ENCODE data around the gene SCN7A. TPM values are rescaled to one million over a fixed set of nuclear protein-coding genes. Genes with fewer than 3 reads are reported as not detected.

SCN7A gene
- total RNA-seq, 4 donors from 2014 or later: 66.9 to 129 (median 90.1) TPM

DNA sequence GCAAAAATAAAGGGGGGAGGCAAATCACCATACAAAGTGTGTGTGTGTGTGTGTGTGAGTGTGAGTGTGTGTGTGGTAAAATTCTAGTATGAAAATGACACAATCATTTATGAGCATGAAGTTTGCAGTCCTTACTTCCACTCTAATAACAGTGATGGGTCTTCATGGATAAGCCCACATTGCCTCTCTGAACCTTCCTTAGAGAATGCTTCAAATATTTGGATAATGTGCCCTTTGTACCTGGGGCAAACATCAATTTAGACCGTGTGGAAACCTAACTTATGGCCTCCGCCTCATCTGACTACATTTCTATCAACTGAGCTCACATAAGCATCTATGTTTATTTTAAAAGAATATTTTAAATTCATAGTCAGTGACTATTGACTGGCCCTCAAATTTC lies 122.0 kb downstream of the SCN7A start:
- Histone ChIP-seq H3K9me3 (no peaks in the 10 kb centered on the region), H3K4me1 (peaks cover 9 to 20% (median 20%) of the 10 kb centered on the region in 4 donors), H3K27me3 (peaks cover 0 to 34% (median 0%) of the 10 kb centered on the region in 4 donors), H3K27ac (replicated peaks in 1 of 4) (no peak overlapping the region), H3K36me3 (no peaks in the 10 kb centered on the region), H3K4me3 (no peak overlapping the region)
- 69% methylated on average over 2 of the region's 2 CpGs for WGBS
- no peak for DNase-seq (ENCODE audit: extremely low spot score)
- TF ChIP-seq POLR2A (IDR thresholded peaks at IDR 0.05; ENCODE audit: low read depth) (no peak), EP300 (IDR thresholded peaks at IDR 0.05) (no peak), POLR2AphosphoS5 (IDR thresholded peaks at IDR 0.05) (no peak)
- TF ChIP-seq, protein P1, sequence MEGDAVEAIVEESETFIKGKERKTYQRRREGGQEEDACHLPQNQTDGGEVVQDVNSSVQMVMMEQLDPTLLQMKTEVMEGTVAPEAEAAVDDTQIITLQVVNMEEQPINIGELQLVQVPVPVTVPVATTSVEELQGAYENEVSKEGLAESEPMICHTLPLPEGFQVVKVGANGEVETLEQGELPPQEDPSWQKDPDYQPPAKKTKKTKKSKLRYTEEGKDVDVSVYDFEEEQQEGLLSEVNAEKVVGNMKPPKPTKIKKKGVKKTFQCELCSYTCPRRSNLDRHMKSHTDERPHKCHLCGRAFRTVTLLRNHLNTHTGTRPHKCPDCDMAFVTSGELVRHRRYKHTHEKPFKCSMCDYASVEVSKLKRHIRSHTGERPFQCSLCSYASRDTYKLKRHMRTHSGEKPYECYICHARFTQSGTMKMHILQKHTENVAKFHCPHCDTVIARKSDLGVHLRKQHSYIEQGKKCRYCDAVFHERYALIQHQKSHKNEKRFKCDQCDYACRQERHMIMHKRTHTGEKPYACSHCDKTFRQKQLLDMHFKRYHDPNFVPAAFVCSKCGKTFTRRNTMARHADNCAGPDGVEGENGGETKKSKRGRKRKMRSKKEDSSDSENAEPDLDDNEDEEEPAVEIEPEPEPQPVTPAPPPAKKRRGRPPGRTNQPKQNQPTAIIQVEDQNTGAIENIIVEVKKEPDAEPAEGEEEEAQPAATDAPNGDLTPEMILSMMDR (IDR thresholded peaks at IDR 0.05): no peak
- intact Hi-C loops (cut with DNase I): no loop called here

DNA sequence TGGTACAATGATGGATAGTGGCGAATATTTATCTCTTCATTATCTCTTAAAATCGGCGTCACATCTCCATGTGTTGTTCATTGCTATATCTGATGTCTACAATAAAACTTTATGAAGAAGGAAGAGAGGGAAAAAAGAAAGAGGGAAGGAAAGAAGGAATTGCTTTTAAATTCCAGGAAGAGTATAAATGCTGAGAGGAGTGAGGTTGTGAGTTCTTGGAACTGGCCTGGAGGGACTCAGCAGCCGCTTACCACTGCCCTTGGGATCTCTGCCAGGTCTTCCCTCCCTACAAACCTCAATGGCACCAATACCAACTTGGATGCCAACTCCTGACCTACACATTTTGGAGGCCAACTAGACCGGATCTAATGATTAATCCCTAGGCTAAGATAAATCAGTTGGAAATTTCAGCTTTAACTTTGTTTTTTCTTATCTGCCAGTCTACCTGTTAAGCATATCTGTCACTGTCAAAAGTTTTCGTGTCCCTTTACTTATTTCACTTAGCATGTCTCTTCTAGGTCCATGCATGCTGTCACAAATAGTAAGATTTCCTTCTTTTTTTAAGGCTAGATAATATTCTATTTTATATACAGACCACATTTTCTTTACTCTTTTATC lies 128.1 kb downstream of the SCN7A start:
- Histone ChIP-seq H3K4me3 (no peak overlapping the region), H3K36me3 (no peaks in the 10 kb centered on the region), H3K4me1 (no peaks in the 10 kb centered on the region), H3K9me3 (no peaks in the 10 kb centered on the region), H3K27me3 (no peaks in the 10 kb centered on the region), H3K27ac (replicated peaks in 1 of 4) (no peak overlapping the region)
- no peak for DNase-seq (ENCODE audit: extremely low spot score)
- intact Hi-C loops (cut with DNase I): no loop called here
- no peak for TF ChIP-seq POLR2AphosphoS5 (IDR thresholded peaks at IDR 0.05)
- TF ChIP-seq POLR2A (IDR thresholded peaks at IDR 0.05; ENCODE audit: low read depth): no peak
- no peak for TF ChIP-seq EP300 (IDR thresholded peaks at IDR 0.05)
- TF ChIP-seq, protein P1 (IDR thresholded peaks at IDR 0.05): no peak
- 74% methylated on average over 6 of the region's 6 CpGs for WGBS

GRCh38 chr2:166365239-166365638 lies 128.8 kb downstream of the SCN7A start:
- DNase-seq (ENCODE audit: extremely low spot score): no peak
- Histone ChIP-seq H3K4me3 (no peak overlapping the region), H3K9me3 (no peaks in the 10 kb centered on the region), H3K4me1 (no peaks in the 10 kb centered on the region), H3K27ac (replicated peaks in 1 of 4) (no peak overlapping the region), H3K36me3 (no peaks in the 10 kb centered on the region), H3K27me3 (no peaks in the 10 kb centered on the region)
- TF ChIP-seq EP300 (IDR thresholded peaks at IDR 0.05) (no peak), POLR2AphosphoS5 (IDR thresholded peaks at IDR 0.05) (no peak), POLR2A (IDR thresholded peaks at IDR 0.05; ENCODE audit: low read depth) (no peak)
- TF ChIP-seq, protein P1 (IDR thresholded peaks at IDR 0.05): no peak
- 93% methylated on average over 3 of the region's 3 CpGs for WGBS
- intact Hi-C loops (cut with DNase I): no loop called here

- no peak for TF ChIP-seq EP300 (IDR thresholded peaks at IDR 0.05)
- TF ChIP-seq POLR2AphosphoS5 (IDR thresholded peaks at IDR 0.05): no peak
- TF ChIP-seq, protein P1 (IDR thresholded peaks at IDR 0.05): no peak
- no peak for TF ChIP-seq POLR2A (IDR thresholded peaks at IDR 0.05; ENCODE audit: low read depth)
- no peak overlapping the region for H3K4me3 ChIP-seq
- no peak overlapping the region for H3K27ac ChIP-seq (replicated peaks in 1 of 4)
- no peaks in the 10 kb centered on the region for H3K27me3 ChIP-seq
- H3K9me3 ChIP-seq: no peaks in the 10 kb centered on the region
- intact Hi-C loops (cut with DNase I): no loop called here
- H3K36me3 ChIP-seq: no peaks in the 10 kb centered on the region
- 87% methylated on average over 9 of the region's 9 CpGs for WGBS
- DNase-seq (ENCODE audit: extremely low spot score): no peak
- H3K4me1 ChIP-seq: no peaks in the 10 kb centered on the region
Observed at GRCh38 chr2:166364476-166365161, 129.4 kb downstream of the SCN7A start.
